ENCODE data around the gene ELF1.

DNA sequence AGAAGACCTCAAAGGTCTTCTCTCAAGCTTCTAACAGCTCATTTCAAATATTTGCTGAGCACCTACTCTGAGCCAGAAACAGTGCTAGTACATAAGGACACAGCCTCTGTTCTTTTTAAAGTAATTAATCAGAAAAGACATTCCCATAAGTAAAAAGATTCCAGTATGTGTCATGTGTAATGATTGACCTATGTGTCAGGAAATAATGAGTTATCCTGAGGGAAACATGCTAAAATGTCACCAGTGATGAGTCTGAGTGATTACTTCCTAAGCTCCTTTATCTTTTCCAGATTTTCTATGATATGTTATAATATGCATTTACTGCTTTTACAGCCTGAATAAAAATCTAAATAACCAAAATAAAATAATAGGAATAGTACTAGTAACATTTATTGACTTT is 122.1 kb downstream of the ELF1 start:
- TF ChIP-seq, protein P1, sequence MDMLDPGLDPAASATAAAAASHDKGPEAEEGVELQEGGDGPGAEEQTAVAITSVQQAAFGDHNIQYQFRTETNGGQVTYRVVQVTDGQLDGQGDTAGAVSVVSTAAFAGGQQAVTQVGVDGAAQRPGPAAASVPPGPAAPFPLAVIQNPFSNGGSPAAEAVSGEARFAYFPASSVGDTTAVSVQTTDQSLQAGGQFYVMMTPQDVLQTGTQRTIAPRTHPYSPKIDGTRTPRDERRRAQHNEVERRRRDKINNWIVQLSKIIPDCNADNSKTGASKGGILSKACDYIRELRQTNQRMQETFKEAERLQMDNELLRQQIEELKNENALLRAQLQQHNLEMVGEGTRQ (IDR thresholded peaks at IDR 0.05; ENCODE audit: low read depth, low read length), result no peak
- TF ChIP-seq CEBPB (IDR thresholded peaks at IDR 0.05; ENCODE audit: low read depth, low read length) (no peak), POLR2A (IDR thresholded peaks at IDR 0.05; ENCODE audit: low read depth, low read length) (no peak), RFX5 (IDR thresholded peaks at IDR 0.05; ENCODE audit: low read depth, low read length) (no peak), SMC3 (IDR thresholded peaks at IDR 0.05; ENCODE audit: low read depth, low read length) (no peak), MXI1 (IDR thresholded peaks at IDR 0.05; ENCODE audit: borderline replicate concordance, low read depth, low read length) (no peak), BHLHE40 (IDR thresholded peaks at IDR 0.05; ENCODE audit: low read depth, low read length) (no peak), RCOR1 (IDR thresholded peaks at IDR 0.05; ENCODE audit: insufficient replicate concordance, low read length) (no peak), MAFK (IDR thresholded peaks at IDR 0.05; ENCODE audit: low read depth, low read length) (no peak), MAZ (IDR thresholded peaks at IDR 0.05; ENCODE audit: borderline replicate concordance, low read depth, low read length) (no peak), RAD21 (IDR thresholded peaks at IDR 0.05; ENCODE audit: low read length) (no peak)
- TF ChIP-seq, protein P2, sequence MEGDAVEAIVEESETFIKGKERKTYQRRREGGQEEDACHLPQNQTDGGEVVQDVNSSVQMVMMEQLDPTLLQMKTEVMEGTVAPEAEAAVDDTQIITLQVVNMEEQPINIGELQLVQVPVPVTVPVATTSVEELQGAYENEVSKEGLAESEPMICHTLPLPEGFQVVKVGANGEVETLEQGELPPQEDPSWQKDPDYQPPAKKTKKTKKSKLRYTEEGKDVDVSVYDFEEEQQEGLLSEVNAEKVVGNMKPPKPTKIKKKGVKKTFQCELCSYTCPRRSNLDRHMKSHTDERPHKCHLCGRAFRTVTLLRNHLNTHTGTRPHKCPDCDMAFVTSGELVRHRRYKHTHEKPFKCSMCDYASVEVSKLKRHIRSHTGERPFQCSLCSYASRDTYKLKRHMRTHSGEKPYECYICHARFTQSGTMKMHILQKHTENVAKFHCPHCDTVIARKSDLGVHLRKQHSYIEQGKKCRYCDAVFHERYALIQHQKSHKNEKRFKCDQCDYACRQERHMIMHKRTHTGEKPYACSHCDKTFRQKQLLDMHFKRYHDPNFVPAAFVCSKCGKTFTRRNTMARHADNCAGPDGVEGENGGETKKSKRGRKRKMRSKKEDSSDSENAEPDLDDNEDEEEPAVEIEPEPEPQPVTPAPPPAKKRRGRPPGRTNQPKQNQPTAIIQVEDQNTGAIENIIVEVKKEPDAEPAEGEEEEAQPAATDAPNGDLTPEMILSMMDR (conservative IDR thresholded peaks at IDR 0.05; ENCODE audit: low read depth, low read length), result no peak
- TF ChIP-seq, protein P3, sequence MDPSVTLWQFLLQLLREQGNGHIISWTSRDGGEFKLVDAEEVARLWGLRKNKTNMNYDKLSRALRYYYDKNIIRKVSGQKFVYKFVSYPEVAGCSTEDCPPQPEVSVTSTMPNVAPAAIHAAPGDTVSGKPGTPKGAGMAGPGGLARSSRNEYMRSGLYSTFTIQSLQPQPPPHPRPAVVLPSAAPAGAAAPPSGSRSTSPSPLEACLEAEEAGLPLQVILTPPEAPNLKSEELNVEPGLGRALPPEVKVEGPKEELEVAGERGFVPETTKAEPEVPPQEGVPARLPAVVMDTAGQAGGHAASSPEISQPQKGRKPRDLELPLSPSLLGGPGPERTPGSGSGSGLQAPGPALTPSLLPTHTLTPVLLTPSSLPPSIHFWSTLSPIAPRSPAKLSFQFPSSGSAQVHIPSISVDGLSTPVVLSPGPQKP (IDR thresholded peaks at IDR 0.05; ENCODE audit: borderline replicate concordance, low read depth, low read length), result no peak
